HG02870 (cell line): ENCODE measurements around the gene BEST4.
"Not testable (repeated sequence)": the region's sequence is repeated elsewhere in the genome, so short reads cannot be mapped to it uniquely, and the experiment has no call there.

ENCODE experiments used
- ATAC-seq: cut with Tn5 transposase; IDR thresholded peaks from one replicate; pipeline ENCODE4 v1.9.1; 2021; ENCODE audit warnings: mild to moderate bottlenecking, moderate library complexity; ENCODE audit not compliant: unreplicated experiment

BEST4 gene

GRCh38 chr1:44788120-44788860, at the start of gene BEST4:
BEST4 (minus strand) TSS chr1:44788170; CDS start chr1:44787705, 465 bp downstream.
- no peak for ATAC-seq

- peak; percentile 73 for ATAC-seq
Measured at GRCh38 chr1:44835738-44836675, 48.0 kb upstream of the BEST4 start.

- ATAC-seq = no peak
Measured at GRCh38 chr1:44834328-44834727, 46.4 kb upstream of the BEST4 start.

GRCh38 chr1:44832056-44832705, 44.2 kb upstream of the BEST4 start:
- ATAC-seq = no peak

GRCh38 chr1:44831516-44831915, 43.5 kb upstream of the BEST4 start:
- ATAC-seq = no peak

GRCh38 chr1:44830900-44831304, 42.9 kb upstream of the BEST4 start:
- ATAC-seq = no peak

GRCh38 chr1:44829506-44830384, 41.8 kb upstream of the BEST4 start:
- no peak for ATAC-seq

- ATAC-seq = no peak
Measured at GRCh38 chr1:44828841-44829440, 41.0 kb upstream of the BEST4 start.

GRCh38 chr1:44828003-44828651, 40.2 kb upstream of the BEST4 start:
- no peak for ATAC-seq

GRCh38 chr1:44827197-44828002, 39.4 kb upstream of the BEST4 start:
- ATAC-seq = no peak

- ATAC-seq = no peak
Measured at GRCh38 chr1:44826375-44827196, 38.6 kb upstream of the BEST4 start.

- ATAC-seq = not testable (repeated sequence)
Measured at GRCh38 chr1:44824392-44824791, 36.4 kb upstream of the BEST4 start.

GRCh38 chr1:44822981-44823451, 35.0 kb upstream of the BEST4 start:
- ATAC-seq = no peak

- ATAC-seq = no peak
Measured at GRCh38 chr1:44822131-44822701, 34.2 kb upstream of the BEST4 start.

GRCh38 chr1:44821240-44821715, 33.3 kb upstream of the BEST4 start:
- ATAC-seq = no peak

GRCh38 chr1:44820328-44821239, 32.6 kb upstream of the BEST4 start:
- no peak for ATAC-seq
